ENCODE results near the gene MARK1. TPM values are rescaled to one million over a fixed set of nuclear protein-coding genes. Genes with fewer than 3 reads are reported as not detected.

MARK1 gene
- total RNA-seq, 1 experiment from 2014 or later: not detected

DNA sequence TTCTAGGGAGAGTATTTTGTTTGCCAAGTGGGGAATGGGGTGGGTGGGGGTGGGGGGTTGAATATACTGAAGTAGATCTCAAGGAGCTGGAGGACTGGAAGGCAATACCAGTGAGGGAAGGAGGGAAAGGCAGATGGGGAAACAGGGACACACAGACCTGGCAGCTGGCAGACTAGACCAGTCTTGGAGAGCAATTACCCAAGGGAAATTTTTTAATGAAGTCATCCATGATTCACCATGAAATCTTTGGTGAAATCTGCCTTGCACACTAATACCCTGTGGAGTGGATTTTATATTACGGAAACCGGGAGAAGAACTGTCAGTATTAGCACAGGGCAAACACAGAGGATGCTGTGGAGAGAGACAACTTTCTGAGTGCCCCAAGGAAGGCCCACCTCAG, 29.7 kb upstream of the MARK1 start:
- DNase-seq (ENCODE audit: low read depth, low spot score) (no peak), ATAC-seq (peak; percentile 34; the same call in 1 of the 2 replicates)
- POLR2A ChIA-PET: no interaction called here
- intact Hi-C loops (cut with micrococcal nuclease; ENCODE audit: unreplicated experiment) (no loop called here), in situ Hi-C loops (cut with HindIII; ENCODE audit: low pct_unique_long_range_greater_than_20kb, low sequenced_read_pairs) (no loop called here)
- CTCF ChIA-PET: no interaction called here
- Histone ChIP-seq H3K36me3 (ENCODE audit: control insufficient read depth, insufficient read depth, low read length) (no peaks in the 10 kb centered on the region), H3K9me3 (ENCODE audit: control insufficient read depth, insufficient read depth, low read depth, low read length) (no peaks in the 10 kb centered on the region), H3K27ac (ENCODE audit: low read length) (no peak overlapping the region), H3K27me3 (ENCODE audit: control insufficient read depth, insufficient read depth, low read length) (no peaks in the 10 kb centered on the region; the same call in 1 of the 2 replicates), H3K4me3 (ENCODE audit: low read depth in 2 of 2, low read length in 2 of 2) (no peak overlapping the region), H3K4me1 (ENCODE audit: control insufficient read depth, insufficient read depth, low read length) (no peaks in the 10 kb centered on the region)
- TF ChIP-seq, protein P1, sequence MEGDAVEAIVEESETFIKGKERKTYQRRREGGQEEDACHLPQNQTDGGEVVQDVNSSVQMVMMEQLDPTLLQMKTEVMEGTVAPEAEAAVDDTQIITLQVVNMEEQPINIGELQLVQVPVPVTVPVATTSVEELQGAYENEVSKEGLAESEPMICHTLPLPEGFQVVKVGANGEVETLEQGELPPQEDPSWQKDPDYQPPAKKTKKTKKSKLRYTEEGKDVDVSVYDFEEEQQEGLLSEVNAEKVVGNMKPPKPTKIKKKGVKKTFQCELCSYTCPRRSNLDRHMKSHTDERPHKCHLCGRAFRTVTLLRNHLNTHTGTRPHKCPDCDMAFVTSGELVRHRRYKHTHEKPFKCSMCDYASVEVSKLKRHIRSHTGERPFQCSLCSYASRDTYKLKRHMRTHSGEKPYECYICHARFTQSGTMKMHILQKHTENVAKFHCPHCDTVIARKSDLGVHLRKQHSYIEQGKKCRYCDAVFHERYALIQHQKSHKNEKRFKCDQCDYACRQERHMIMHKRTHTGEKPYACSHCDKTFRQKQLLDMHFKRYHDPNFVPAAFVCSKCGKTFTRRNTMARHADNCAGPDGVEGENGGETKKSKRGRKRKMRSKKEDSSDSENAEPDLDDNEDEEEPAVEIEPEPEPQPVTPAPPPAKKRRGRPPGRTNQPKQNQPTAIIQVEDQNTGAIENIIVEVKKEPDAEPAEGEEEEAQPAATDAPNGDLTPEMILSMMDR (IDR thresholded peaks at IDR 0.05): no peak
- TF ChIP-seq, protein P2, sequence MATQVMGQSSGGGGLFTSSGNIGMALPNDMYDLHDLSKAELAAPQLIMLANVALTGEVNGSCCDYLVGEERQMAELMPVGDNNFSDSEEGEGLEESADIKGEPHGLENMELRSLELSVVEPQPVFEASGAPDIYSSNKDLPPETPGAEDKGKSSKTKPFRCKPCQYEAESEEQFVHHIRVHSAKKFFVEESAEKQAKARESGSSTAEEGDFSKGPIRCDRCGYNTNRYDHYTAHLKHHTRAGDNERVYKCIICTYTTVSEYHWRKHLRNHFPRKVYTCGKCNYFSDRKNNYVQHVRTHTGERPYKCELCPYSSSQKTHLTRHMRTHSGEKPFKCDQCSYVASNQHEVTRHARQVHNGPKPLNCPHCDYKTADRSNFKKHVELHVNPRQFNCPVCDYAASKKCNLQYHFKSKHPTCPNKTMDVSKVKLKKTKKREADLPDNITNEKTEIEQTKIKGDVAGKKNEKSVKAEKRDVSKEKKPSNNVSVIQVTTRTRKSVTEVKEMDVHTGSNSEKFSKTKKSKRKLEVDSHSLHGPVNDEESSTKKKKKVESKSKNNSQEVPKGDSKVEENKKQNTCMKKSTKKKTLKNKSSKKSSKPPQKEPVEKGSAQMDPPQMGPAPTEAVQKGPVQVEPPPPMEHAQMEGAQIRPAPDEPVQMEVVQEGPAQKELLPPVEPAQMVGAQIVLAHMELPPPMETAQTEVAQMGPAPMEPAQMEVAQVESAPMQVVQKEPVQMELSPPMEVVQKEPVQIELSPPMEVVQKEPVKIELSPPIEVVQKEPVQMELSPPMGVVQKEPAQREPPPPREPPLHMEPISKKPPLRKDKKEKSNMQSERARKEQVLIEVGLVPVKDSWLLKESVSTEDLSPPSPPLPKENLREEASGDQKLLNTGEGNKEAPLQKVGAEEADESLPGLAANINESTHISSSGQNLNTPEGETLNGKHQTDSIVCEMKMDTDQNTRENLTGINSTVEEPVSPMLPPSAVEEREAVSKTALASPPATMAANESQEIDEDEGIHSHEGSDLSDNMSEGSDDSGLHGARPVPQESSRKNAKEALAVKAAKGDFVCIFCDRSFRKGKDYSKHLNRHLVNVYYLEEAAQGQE (IDR thresholded peaks at IDR 0.05; ENCODE audit: insufficient read depth in 1 of 2, low read depth in 2 of 2, low read length in 1 of 2): no peak
- TF ChIP-seq TCF7L2 (IDR thresholded peaks at IDR 0.05; ENCODE audit: low read depth, low read length): no peak
- TF ChIP-seq POLR2AphosphoS5 (IDR thresholded peaks at IDR 0.05; ENCODE audit: low read depth, low read length): no peak
- TF ChIP-seq SIN3A (IDR thresholded peaks at IDR 0.05; ENCODE audit: borderline replicate concordance, insufficient read depth, low read depth, low read length): no peak
- no TSS peak for BruUV-seq (replicated peaks)

DNA sequence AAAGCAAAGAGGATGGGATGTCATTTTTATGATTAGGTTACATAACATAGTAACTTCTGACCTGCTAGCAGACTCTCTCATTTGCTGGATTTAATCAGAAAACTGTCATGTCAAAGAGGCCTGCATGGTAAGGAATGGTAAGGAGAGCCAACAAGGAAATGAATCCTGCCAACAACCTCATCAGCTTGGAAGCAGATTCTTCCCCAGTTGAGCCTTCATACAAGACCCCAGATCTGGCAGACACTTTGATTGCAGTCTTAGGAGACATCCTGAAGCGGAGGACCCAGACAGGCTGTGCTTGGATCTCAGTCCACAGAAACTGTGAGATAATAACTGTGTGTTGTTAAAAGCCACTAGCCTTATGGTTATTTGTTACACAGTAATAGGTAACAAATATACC, 27.6 kb upstream of the MARK1 start:
- H3K4me1 ChIP-seq (ENCODE audit: control insufficient read depth, insufficient read depth, low read length): no peaks in the 10 kb centered on the region
- TF ChIP-seq POLR2AphosphoS5 (IDR thresholded peaks at IDR 0.05; ENCODE audit: low read depth, low read length) (no peak), TCF7L2 (IDR thresholded peaks at IDR 0.05; ENCODE audit: low read depth, low read length) (no peak), SIN3A (IDR thresholded peaks at IDR 0.05; ENCODE audit: borderline replicate concordance, insufficient read depth, low read depth, low read length) (no peak)
- TF ChIP-seq, protein P1 (IDR thresholded peaks at IDR 0.05): no peak
- TF ChIP-seq, protein P2 (IDR thresholded peaks at IDR 0.05; ENCODE audit: insufficient read depth in 1 of 2, low read depth in 2 of 2, low read length in 1 of 2): no peak
- H3K36me3 ChIP-seq (ENCODE audit: control insufficient read depth, insufficient read depth, low read length): no peaks in the 10 kb centered on the region
- no peaks in the 10 kb centered on the region for H3K9me3 ChIP-seq (ENCODE audit: control insufficient read depth, insufficient read depth, low read depth, low read length)
- no peak for DNase-seq (ENCODE audit: low read depth, low spot score)
- no peaks in the 10 kb centered on the region; the same call in 1 of the 2 replicates for H3K27me3 ChIP-seq (ENCODE audit: control insufficient read depth, insufficient read depth, low read length)
- H3K4me3 ChIP-seq (ENCODE audit: low read depth in 2 of 2, low read length in 2 of 2): no peak overlapping the region
- in situ Hi-C loops (cut with HindIII; ENCODE audit: low pct_unique_long_range_greater_than_20kb, low sequenced_read_pairs): no loop called here
- ChIA-PET POLR2A (no interaction called here), CTCF (no interaction called here)
- intact Hi-C loops (cut with micrococcal nuclease; ENCODE audit: unreplicated experiment): no loop called here
- no TSS peak for BruUV-seq (replicated peaks)
- no peak for ATAC-seq
- H3K27ac ChIP-seq (ENCODE audit: low read length): no peak overlapping the region

Data from Panc1 (cell line).